NCI-H774 (cell line): ENCODE results near the gene MCF2L.

ENCODE experiments used
- DNase-seq: peaks from one replicate; lab custom pipeline; 2025; lab: John Stamatoyannopoulos, UW

Gene MCF2L

DNA sequence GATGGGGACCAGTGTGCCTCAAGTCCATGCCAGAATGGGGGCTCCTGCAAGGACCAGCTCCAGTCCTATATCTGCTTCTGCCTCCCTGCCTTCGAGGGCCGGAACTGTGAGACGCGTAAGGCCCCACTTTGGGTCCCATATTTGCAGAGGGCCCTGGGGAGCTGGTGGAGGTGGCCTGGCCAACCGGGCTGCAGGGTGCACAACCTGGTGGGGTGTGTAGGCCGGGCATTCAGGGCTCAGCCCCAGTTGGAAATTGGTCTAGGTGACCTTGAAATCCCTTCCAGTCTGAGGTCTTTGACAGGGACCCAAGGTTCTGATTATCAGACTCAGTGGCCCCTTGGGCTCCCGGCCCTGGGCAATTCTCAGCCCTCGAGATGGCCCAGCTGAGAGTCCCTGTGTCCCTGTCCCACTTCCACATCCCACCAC lies 144.8 kb downstream of the MCF2L start:
- DNase-seq = no peak

DNA sequence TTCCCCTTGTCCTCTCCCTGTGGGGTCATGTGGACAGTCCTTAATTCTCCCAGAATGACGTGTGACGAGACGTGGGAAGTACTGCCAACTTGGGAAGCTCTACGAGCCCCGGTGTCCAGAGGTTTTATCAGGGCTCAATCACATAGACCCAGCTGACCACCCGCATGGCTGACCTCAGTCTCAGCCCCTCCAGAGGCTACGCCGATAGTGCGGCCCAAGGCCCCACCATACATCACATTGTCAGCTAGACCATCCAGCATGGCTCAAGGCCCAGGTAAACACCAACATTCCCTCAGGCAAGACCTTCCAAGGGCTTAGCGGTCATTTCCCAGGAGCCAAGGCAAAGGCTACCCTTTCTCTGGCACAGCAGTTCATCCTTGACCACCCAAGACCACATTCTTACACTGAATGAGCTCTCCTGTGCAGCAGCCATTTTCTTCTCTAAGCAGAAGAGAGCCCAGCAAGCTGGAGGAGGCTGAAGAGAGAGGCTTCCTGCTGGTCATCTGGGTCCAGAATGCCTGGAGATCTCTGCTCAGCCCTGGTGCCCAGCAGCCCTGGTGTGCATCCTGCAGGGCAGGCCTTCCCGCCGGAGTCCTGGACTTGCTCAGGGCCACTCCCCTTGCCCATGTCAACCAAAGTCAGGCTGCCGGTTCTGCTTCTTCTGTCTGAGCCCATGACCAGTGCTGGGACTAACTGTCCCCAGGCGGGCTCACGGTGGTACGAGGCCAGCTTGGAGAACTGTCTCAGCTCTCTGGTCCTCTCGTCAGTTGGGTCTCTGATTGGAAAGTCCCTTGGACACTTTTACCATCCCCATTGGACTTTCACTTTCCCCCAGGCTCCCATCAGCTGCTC lies 145.7 kb downstream of the MCF2L start:
- DNase-seq = no peak

DNA sequence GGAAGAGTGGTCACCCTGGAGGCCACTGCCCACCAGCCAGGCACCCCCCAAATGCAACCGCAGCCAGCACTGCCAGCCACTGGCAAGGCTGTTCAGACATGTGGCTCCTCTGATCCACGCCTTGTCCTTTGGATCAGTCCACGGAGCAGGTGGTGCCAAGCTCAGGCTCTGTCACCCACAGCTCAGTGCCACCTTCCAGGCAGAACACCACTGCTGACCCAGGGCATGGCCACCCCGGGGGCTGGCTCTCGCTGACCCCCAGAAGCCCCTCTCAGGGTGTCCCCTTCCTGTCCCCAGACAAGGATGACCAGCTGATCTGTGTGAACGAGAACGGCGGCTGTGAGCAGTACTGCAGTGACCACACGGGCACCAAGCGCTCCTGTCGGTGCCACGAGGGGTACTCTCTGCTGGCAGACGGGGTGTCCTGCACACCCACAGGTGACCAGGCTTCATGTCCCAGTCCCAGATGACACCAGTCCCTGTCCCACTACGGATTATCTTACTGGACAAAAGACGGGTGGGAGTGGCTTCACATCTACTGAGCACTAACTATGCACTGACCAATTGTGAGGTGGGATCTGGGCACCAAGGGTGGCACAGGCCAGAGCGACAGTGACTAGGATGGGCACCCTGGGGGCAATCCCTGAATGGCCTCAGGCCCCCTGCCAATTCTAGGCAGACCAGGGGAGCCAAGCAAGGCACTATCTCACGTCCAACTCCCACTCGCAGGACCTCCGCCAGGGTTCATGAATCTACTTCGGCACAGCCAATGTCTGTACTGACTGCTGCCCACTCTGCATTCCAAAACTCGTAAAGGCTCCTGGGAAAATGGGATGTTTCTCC lies 146.6 kb downstream of the MCF2L start:
- DNase-seq = no peak

DNA sequence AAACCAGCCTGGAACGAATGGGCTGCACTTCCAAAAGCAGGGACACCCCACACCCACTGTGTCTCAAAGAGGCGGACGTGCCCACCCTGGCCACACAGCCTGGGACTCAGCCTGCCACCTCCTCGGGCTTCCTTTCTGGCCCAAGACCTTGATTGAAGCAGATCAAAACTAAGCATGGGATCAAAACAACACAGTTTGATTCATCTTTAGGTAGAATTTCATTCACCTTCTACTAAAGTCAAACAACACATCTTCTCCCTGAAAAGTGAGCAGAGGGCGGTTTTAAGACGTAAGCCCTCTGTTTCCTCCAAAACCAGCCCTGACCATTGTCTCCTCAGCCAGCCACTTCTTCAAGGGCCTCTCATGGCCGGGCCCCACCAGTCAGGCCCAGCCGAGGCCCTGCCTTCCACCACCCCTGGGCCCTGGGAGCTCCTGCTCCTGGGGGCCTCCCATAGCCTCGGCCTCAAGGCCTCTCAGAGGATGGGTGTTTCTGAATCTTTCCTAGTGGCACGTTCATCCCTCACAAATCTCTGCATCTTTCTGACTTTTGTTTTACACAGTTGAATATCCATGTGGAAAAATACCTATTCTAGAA lies 147.3 kb downstream of the MCF2L start:
- no peak for DNase-seq

DNA sequence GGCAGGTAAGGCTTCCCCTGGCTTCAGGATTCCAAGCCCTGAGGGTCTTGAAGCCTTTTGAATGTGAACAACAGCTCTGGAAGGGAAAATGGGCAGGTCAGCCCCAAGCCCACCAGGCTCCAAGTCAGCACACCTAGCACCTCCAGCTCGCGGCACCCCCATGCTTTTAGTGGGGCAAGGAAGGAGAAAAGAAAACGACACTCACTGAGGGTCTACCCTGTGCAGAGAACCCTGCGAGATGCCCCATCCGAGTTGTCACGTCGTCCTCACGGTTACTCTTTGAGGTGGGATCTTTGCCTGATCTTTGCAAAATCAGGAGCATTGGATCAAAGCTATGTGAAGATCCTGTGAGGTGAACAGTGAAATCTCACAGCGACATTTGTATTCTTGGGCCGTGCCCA lies 147.9 kb downstream of the MCF2L start:
- no peak for DNase-seq

DNA sequence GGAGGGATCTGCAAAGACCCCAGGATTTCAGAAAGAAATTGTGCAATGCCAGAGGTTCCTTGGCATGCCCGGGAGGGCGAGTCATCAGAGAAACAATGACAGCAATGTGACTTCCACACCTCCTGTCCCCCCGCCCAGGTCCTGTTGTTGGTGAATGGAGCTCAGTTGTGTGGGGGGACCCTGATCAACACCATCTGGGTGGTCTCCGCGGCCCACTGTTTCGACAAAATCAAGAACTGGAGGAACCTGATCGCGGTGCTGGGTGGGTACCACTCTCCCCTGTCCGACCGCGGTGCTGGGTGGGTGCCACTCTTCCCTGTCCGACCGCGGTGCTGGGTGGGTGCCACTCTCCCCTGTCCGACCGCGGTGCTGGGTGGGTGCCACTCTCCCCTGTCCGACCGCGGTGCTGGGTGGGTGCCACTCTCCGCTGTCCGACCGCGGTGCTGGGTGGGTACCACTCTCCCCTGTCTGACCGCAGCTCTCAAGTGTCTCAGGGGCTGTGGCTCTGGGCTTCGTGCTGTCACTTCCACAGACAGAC lies 148.4 kb downstream of the MCF2L start:
- DNase-seq = no peak

DNA sequence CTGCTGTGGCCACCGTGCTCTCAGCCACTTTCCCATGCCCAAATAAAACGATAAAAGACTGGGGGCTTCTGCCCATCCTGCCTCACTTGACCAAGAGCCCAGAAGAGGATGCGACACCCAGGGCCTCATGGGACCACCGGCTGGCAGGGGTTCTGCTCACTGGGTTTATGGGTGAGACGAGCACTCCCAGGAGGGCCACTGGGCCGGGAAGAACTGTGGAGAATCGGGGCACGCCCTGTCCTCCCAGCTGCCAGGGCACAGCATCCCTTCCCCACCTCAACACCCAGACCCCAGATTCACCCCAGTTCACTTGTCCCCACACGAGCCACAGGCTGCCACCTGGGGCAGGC lies 148.9 kb downstream of the MCF2L start:
- no peak for DNase-seq

DNA sequence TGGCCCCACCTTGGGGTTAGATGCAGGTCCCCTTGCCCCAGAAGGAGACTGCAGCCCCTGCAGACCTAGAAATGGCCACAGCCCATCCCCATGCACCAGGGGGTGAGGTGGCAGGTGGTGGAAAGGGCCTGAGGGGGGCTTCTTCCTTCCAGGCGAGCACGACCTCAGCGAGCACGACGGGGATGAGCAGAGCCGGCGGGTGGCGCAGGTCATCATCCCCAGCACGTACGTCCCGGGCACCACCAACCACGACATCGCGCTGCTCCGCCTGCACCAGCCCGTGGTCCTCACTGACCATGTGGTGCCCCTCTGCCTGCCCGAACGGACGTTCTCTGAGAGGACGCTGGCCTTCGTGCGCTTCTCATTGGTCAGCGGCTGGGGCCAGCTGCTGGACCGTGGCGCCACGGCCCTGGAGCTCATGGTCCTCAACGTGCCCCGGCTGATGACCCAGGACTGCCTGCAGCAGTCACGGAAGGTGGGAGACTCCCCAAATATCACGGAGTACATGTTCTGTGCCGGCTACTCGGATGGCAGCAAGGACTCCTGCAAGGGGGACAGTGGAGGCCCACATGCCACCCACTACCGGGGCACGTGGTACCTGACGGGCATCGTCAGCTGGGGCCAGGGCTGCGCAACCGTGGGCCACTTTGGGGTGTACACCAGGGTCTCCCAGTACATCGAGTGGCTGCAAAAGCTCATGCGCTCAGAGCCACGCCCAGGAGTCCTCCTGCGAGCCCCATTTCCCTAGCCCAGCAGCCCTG lies 149.4 kb downstream of the MCF2L start:
- no peak for DNase-seq

DNA sequence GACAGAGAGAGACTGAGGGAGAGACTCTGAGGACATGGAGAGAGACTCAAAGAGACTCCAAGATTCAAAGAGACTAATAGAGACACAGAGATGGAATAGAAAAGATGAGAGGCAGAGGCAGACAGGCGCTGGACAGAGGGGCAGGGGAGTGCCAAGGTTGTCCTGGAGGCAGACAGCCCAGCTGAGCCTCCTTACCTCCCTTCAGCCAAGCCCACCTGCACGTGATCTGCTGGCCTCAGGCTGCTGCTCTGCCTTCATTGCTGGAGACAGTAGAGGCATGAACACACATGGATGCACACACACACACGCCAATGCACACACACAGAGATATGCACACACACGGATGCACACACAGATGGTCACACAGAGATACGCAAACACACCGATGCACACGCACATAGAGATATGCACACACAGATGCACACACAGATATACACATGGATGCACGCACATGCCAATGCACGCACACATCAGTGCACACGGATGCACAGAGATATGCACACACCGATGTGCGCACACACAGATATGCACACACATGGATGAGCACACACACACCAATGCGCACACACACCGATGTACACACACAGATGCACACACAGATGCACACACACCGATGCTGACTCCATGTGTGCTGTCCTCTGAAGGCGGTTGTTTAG lies 150.3 kb downstream of the MCF2L start:
- DNase-seq = no peak

DNA sequence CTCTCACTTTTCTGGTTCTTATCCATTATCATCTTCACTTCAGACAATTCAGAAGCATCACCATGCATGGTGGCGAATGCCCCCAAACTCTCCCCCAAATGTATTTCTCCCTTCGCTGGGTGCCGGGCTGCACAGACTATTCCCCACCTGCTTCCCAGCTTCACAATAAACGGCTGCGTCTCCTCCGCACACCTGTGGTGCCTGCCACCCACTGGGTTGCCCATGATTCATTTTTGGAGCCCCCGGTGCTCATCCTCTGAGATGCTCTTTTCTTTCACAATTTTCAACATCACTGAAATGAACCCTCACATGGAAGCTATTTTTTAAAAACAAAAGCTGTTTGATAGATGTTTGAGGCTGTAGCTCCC lies 150.8 kb downstream of the MCF2L start:
- no peak for DNase-seq

DNA sequence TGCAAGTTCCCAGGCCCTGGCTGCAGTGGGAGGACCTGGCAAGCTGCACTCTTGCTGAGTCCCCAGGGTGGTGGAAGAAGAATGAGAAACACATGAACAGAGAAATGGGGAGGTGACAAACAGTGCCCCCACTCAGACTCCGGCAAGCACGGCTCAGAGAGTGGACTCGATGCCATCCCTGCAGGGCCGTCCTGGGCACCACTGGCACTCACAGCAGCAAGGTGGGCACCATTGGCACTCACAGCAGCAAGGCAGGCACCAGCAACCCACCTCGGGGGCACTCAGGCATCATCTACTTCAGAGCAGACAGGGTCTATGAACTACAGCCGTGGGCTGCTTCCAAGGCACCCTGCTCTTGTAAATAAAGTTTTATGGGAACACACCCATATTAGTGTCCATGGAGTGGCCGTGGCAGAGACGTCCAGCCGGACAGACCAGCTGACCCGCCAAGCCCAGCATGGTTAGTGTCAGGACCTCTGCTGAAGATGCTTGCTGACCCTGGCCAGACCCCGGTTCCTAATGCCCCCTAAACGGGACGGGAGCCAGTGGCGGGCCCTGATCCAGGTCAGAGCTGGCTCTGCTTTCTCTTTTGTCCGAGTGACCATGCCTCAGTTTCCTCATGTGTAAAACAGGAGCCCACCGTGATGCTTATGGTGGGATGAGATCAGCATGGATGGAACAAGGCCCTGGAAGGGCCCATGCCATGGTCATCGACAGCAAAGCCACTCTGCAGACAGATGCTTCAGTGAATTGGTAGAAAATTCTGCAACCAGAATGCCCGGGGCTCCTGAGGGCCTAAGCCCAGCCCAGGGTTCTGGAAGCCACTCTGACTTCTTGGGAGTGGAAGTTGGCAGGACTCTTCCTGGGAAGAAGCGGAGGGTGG lies 151.5 kb downstream of the MCF2L start:
- no peak for DNase-seq

DNA sequence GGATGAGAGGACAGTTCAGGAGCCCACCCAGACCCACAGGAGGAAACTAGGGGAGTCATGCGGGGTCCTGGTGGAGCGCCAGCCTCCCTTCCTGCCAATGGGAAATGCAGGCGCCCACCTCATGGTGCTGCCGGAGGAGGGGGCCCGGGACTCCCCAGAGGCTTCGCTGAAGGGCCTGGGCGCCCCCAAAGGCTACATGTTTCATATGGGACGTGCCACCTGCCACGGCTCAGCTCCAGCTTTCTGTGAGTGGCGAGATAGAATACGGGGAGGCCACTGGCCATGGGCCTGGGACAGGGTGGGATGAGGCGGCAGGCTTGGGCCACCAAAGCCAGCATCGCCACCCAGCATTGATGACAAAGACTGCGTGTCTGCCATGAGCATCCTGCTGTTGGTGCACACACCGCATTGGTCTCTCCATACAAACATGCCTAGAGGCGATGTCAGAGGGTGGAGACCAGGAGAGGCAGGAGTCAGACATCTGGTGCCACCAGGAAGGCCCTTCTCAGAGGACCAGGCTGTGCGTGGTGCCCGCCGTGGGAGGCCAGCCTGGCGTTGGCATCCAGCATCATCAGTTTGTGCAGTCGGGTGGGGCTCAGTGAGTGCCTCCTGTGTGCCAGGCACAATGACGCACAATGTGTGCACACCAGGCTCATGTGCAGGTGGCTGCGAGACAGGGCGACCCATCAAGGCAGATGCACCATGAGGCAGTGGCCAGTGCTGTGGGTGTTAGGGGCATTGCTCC lies 152.3 kb downstream of the MCF2L start:
- DNase-seq = no peak

DNA sequence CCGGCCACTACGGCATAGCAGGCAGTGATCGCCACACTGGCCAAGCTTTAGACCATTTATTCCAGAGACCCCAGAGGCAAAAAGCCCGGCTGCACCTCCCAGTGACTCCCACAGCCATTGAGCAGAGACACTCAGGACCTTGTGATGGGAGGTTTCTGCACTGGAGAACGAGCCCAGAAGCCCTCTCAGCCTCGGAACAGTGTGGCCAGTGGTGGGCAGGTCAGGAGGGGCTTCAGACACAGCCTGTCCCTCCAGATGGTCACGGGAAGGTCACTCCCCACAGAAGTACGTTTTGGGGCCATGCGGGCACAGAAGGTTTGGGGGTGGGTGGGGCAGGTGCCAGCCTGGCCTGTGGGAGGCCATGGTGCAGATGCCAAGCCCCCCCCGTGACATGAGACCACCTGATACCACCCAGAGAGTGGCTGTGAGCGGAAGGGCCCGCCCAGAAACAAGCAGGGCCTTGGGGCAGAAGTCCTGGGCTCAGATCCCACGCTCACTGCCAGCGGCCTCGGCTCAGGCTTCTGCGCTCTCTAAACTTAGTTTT lies 153.0 kb downstream of the MCF2L start:
- no peak for DNase-seq

DNA sequence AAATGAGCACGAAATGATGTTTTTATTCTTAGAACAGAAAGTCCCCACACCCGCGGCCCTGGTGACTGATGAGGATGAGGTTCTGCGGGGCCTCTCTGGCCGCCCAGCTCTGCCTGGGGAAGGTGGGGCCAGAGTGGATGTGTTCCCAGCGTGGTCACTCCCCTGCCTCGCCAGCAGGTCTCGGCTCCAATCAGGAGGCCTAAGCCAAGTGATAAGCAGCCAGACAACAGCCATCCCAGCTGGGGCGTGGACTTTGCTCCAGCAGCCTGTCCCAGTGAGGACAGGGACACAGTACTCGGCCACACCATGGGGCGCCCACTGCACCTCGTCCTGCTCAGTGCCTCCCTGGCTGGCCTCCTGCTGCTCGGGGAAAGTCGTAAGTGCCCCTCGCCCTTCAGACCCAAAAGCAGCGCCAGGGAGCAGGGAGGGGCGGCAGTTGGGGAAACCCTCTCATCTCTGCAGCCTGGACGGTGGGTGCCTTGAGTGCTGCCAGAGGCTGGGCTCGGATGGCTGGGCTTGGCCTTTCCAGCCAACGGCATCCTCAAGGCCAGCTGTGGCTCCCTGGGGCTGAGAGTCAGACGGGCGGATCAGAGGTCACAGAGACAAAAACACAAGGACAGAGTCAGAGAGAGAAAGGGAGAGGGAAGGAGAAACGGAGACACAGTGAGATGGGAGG lies 153.7 kb downstream of the MCF2L start, which contains the start of gene F10:
Gene F10 (plus strand): TSS at position 250 of the 676 bp plus-strand sequence. CDS start 57 bp downstream, at position 307.
- DNase-seq = no peak

DNA sequence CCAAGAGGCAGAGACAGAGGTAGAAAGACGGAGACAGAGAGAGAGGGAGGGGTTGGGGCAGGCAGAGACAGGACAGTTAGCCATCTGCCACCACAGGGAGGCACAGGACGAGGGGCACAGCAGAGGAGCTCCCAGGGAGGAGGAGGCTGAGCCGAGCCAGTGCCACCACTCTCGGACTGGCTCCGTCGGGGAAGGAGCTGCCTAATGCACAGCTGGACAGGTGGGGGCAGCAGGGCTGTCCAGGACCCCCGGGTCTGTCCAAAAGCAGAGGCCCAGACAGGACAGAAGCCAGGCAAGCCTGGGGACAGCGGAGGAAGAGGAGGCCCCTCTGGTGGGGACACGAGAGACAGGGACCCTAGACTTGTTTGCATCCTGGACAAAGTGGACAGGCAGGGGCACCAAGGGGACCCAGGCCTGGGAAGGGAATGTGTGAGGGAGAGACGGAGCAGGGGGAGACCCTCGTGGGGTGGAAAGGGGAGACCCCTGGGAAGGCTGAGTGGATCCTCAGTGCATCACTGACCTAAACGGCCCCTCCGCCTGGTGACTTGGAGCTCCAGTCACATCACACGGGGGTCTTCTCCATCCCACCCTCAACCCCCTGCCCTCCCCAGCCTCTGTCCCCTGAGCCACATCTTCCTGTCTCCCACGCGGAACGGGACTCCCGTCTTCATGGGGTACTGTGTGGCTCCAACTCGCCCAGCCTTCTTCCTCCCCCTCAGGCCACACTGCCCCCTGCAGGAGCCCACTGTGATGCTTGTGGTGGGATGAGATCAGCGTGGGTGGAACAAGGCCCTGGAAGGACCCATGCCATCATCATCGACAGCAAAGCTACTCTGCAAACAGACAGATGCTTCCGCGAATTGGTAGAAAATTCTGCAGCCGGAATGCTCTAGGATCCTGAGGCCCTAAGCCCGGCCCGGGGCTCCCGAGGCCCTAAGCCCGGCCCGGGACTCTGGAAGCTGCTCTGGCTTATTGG lies 154.5 kb downstream of the MCF2L start:
- no peak for DNase-seq

DNA sequence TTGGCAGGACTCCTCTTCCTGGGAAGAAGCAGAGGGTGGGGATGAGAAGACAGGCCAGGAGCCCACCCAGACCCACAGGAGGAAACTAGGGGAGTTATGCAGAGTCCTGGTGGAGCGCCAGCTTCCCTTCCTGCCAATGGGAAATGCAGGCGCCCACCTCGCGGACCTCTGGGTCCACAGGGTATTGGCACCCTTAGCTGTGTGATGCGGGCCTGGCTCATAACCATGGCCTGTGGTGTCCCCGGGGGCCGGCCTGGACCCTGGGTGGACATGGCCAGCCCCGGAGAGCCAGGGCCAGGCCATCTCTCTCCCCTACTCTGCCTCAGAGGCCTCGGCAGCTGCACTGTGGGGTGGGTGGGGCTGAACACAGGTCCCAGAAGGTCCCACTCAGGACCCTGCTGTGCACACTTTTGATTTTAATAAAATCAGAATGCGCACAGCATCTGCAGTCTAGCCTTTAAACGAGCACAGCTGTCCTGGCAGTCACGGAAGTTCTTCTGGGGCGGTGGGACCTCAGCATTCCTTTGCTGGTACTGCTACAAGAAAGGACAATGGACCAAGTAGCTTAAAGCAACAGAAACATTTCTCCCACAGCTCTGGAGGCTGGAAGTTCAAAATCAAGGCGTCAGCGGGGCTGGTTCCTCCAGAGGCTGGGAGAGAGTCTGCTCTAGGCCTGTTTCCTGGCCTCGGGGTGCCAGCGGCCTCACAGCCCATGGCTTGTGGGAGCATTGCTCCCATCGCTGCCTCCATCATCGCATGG lies 155.4 kb downstream of the MCF2L start:
- no peak for DNase-seq
